SK-N-MC (cell line): ENCODE data around the gene PRKCZ.

Experiments used
- EZH2 ChIP-seq: fragments of 200-600 bp; sonication (generic); IDR thresholded peaks from one replicate; pipeline ENCODE4 v1.6.1; 2017; ENCODE audit warnings: antibody characterized with exemption
- POLR2AphosphoS5 ChIP-seq: IDR thresholded peaks from 2 replicates; pipeline ENCODE4 v1.6.1; 2012; ENCODE audit warnings: mild to moderate bottlenecking, low read depth, low read length, borderline replicate concordance

GRCh38 chr1:2113620-2114135 is 63.5 kb downstream of the PRKCZ start:
- TF ChIP-seq POLR2AphosphoS5, result no peak
- no peak for TF ChIP-seq EZH2
